ENCODE data around the gene LAMA4.

LAMA4 gene

GRCh38 chr6:112235956-112236355, 18.4 kb downstream of the LAMA4 start:
- peak; percentile 56 to 69 for DNase-seq

GRCh38 chr6:112234601-112235000, 19.8 kb downstream of the LAMA4 start:
- no peak for DNase-seq

GRCh38 chr6:112233847-112234246, 20.5 kb downstream of the LAMA4 start:
- DNase-seq, result no peak

GRCh38 chr6:112232845-112233256, 21.5 kb downstream of the LAMA4 start:
- no peak for DNase-seq

GRCh38 chr6:112231594-112232060, 22.7 kb downstream of the LAMA4 start:
- DNase-seq, result no peak

GRCh38 chr6:112231164-112231563, 23.2 kb downstream of the LAMA4 start:
- DNase-seq, result no peak

- no peak for DNase-seq
These were observed 25.7 kb downstream of the LAMA4 start for GRCh38 chr6:112228480-112229332.

- no peak for DNase-seq
These were observed 26.4 kb downstream of the LAMA4 start for GRCh38 chr6:112227992-112228391.

GRCh38 chr6:112227411-112227810, 27.0 kb downstream of the LAMA4 start:
- DNase-seq, result no peak

- no peak for DNase-seq
These were observed 28.7 kb downstream of the LAMA4 start for GRCh38 chr6:112225691-112226090.

GRCh38 chr6:112224088-112224487, 30.3 kb downstream of the LAMA4 start:
- no peak for DNase-seq

- no peak for DNase-seq
These were observed 31.1 kb downstream of the LAMA4 start for GRCh38 chr6:112223070-112223861.

- no peak for DNase-seq
These were observed 32.1 kb downstream of the LAMA4 start for GRCh38 chr6:112221981-112222852.

GRCh38 chr6:112221561-112221960, 32.8 kb downstream of the LAMA4 start:
- DNase-seq, result no peak

GRCh38 chr6:112218563-112218962, 35.8 kb downstream of the LAMA4 start:
- DNase-seq, result no peak

GRCh38 chr6:112216662-112217551, 37.5 kb downstream of the LAMA4 start:
- no peak for DNase-seq

GRCh38 chr6:112215488-112216284, 38.7 kb downstream of the LAMA4 start:
- no peak for DNase-seq

GRCh38 chr6:112214739-112215269, 39.6 kb downstream of the LAMA4 start:
- no peak for DNase-seq

- DNase-seq, result no peak
These were observed 43.5 kb downstream of the LAMA4 start for GRCh38 chr6:112210852-112211251.

- no peak for DNase-seq
These were observed 45.2 kb downstream of the LAMA4 start for GRCh38 chr6:112209131-112209530.

- DNase-seq, result no peak
These were observed 46.6 kb downstream of the LAMA4 start for GRCh38 chr6:112207776-112208175.
